Kasumi-1 (cell line): Measurements from ENCODE around the gene SFMBT1.

Experiments used
- DNase-seq, 2 experiments: peaks; one replicate each; lab custom pipeline; 2025; lab: John Stamatoyannopoulos, UW

Gene SFMBT1

DNA sequence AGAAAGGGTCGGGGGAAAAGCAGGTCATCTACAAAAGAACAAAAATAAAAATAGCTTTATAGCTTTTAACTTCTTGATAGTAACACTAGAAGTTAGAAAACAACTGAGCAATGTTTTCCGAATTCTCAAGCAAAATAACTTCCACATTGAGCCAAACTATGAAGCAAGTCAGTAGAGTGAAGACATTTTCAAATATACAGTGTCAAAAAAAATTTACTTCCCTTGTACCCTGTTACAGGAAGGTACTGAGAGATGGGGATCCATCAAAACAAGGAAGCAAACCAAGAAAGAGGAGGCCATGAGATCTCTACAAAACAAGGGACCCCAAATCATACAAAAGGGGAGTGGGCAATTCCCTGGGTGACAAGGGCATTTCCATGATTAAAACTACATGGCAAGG, 121.9 kb downstream of the SFMBT1 start:
- DNase-seq: no peak

DNA sequence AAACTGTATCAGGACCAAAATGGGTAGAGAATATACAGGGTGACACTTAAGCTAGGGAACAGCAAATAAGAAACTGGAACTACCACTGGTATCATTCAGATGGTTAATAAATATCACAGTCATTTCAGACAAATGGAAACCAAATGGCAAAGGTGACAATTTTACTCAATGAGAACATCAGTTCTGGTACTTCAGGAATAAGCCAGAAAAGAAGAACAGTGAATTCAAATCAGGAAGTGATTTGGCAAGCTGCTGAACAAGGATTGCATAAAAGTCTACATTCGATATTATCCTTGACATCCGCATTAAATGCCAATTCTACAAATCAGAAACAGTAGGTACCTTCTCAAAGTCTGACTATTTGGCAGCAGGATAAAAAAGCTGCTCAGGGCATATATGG, 125.0 kb downstream of the SFMBT1 start:
- DNase-seq: no peak

- DNase-seq: no peak
These were observed 128.8 kb downstream of the SFMBT1 start for GRCh38 chr3:52917044-52917443.

GRCh38 chr3:52915294-52915693, 130.6 kb downstream of the SFMBT1 start:
- no peak for DNase-seq

DNA sequence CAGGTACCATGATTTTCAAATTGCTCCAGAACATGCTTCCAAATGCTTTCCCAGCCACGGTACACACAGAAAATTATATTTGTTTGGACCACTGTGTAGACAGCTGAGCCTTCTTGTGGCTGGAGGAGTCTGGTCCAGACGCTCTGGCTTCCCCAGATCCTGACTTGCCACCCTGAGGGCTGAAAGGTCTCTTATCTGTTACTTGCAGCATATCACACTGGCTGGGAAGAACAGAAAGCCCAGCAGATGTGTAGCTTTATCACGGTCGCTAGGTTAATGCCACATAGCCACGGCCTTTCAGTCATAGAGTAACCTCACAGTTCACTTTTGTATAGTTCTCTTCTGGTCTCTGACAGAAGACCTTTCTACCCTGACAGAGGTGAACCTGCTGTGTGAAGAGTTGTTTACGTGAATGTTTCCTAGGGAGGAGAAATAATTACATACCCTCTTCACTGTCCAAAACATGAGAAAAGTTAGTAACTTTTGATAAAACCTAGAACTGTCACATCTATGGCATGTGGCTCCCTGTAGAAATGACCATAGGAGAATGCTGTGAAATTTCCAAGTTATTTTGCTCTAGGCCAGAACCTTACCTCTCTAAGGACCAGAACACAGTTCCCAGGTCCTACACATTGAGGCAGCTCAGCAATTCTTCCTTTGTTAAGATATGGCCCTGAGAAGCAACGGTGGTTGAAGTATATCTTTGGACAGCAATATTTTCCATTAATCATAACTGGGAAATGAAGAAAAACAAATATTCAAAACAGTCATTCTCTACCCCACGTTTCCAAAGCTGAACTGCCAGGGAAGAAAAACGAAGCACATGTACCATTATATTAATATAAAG, 132.8 kb downstream of the SFMBT1 start:
- DNase-seq: no peak

GRCh38 chr3:52910823-52911222, 135.1 kb downstream of the SFMBT1 start:
- DNase-seq: no peak

GRCh38 chr3:52907497-52907896, 138.4 kb downstream of the SFMBT1 start:
- peak in 1 of 2 experiments; percentile 23 for DNase-seq

DNA sequence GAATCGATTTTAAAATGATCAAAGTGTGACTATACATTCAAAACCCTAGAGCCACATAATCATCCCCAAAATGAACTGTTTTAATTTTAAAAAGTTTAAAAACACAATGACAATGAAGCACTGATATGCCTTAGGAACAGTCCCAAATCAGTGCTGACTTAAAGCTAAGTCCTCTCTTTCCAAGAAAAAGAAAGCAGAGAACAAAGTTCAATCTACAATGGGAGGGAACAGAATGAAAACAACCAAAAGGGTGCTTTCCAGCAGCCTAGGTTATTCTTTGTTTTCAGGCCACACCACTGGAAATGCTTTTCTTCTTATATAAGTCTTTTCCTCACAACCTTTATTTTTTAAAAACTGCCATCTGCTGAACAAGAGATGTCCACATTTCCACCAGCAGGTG, 141.3 kb downstream of the SFMBT1 start:
- DNase-seq: no peak

GRCh38 chr3:52904000-52904399, 141.9 kb downstream of the SFMBT1 start:
- no peak for DNase-seq

- peak; percentile 79 to 87 for DNase-seq
These were observed 148.4 kb downstream of the SFMBT1 start, which contains the start of gene STIMATE for GRCh38 chr3:52897130-52898122. TSS of gene STIMATE (minus strand) at chr3:52897548. CDS start at chr3:52897450, 98 bp downstream.

GRCh38 chr3:52896613-52897012, 149.3 kb downstream of the SFMBT1 start:
- peak in 1 of 2 experiments; percentile 7 for DNase-seq

DNA sequence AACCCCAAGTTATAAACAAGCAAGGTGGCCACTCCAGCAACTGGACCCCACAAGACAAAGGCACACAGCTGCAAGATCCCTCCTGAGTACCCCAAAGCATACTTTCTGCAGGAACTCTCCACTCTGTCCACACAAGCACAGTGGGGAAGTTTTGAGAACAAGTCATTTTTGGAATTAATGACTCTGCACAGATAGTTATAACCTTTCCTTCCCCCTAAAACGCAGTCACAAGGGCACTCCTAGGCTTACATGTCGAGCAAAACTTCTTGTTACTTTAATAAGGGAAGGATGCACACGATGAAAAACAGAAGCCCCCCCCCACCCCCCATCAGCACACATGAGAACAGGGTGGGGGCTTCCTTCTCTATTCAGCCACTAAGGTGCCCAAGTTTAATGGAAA, 149.7 kb downstream of the SFMBT1 start:
- DNase-seq: no peak

GRCh38 chr3:52895418-52895817, 150.5 kb downstream of the SFMBT1 start:
- DNase-seq: no peak

- no peak for DNase-seq
These were observed 151.1 kb downstream of the SFMBT1 start for GRCh38 chr3:52894756-52895155.

- peak; percentile 23 for DNase-seq
These were observed 152.2 kb downstream of the SFMBT1 start for GRCh38 chr3:52893723-52894122.

DNA sequence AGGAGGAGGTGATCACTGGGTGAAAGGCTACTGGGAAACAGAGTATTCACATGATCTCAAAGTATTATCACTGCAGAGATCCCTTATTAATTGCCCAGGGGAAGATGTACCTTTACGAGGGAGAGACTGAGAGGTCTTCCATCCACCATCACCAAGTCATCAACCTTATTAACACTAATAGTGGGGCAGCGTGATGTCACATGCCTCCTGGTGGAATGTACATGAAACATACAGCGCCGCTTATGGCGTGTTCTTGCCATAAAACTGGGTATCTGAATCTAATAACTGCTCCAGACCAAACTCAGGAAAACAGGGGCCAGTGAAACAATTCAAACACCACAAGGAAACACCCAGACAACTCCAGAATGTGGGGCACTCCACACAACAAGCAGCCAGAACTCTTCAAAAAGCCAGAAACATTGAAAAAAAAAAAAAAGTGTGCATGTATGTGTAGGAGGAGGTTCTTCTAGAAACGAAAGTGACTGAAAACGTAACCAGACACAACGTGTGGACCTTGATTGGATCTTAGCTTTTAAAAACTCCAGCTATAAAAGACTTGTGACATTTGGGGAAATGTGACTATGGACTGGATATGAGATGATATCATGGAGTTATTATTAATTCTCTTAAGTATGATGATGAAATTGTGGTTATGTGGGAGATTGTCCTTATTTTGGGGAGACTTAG, 153.1 kb downstream of the SFMBT1 start:
- DNase-seq: peak in 1 of 2 experiments; percentile 4

DNA sequence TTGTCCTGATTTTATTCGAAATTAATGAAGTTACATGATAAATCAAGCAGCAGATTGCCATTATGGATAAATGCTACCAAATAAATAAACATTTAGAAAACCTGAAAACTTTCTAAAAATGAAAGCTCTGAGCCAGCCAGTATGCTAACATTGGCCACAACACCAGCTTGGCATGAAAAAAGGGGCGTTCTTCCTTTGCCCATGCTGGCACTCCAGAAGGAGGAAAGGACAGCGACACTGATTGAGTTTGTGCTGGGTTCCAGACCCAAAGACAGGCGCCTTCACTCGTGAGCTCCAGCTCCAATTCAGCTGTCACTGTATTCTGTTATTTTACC, 153.6 kb downstream of the SFMBT1 start:
- DNase-seq: no peak

- DNase-seq: peak; percentile 97 to 98
These were observed 154.2 kb downstream of the SFMBT1 start for GRCh38 chr3:52891615-52892081.

DNA sequence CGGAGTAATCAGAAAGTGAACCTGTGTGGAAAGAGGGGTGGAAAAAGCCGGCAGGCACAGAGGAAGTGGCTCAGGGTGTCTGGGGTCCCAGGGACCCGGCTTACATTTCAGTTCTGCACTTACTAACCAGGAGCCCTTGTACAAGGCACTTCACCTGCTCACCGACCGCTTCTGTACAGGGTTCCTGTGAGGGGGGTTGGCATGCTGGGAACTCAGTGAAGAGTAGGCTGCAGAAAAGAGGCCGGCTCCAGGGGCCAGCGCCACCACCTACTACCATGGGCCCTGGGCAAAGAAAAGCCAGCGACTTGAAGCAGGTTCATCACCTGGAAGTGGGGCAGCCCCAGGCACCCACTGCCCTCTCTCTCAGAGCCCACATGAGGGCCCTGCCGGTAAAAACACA, 154.7 kb downstream of the SFMBT1 start:
- no peak for DNase-seq

GRCh38 chr3:52890735-52891134, 155.1 kb downstream of the SFMBT1 start:
- DNase-seq: no peak

- DNase-seq: no peak
These were observed 156.0 kb downstream of the SFMBT1 start for GRCh38 chr3:52889901-52890300.

DNA sequence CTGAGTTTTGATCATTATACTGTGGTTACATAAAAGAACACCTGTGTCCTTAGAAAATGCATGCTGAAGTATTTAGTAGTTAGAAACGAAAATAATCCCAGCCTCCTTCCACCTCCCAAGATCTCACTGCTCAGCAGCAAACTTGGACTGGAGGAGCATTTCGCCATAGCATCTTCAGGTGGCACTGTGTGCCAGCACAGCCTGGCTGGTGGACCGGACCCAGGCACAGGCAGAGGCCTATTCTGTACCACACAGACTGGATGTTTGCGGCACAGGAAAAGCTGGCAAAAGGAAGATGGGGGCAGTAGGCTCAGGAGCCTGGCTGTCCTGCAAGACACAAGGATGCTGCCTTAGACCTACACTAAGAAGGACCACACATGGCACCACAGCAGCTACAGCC, 158.7 kb downstream of the SFMBT1 start:
- DNase-seq: no peak
